ENCODE data around the gene CPT1A.

CPT1A gene

GRCh38 chr11:68854273-68854958, 12.7 kb upstream of the CPT1A start:
- in situ Hi-C loops (cut with MboI; ENCODE audit: low sequenced_read_pairs, unreplicated experiment), result no loop called here
- TF ChIP-seq CTCF (IDR thresholded peaks at IDR 0.05; ENCODE audit: borderline replicate concordance, control extremely low read depth, extremely low read depth, insufficient read depth, missing control alignments), result no peak
- no peak for DNase-seq (ENCODE audit: low spot score)

- in situ Hi-C loops (cut with MboI; ENCODE audit: low sequenced_read_pairs, unreplicated experiment), result no loop called here
- TF ChIP-seq CTCF (IDR thresholded peaks at IDR 0.05; ENCODE audit: borderline replicate concordance, control extremely low read depth, extremely low read depth, insufficient read depth, missing control alignments), result no peak
- no peak for DNase-seq (ENCODE audit: low spot score)
These were observed 10.9 kb upstream of the CPT1A start for GRCh38 chr11:68852628-68853027.

- TF ChIP-seq CTCF (IDR thresholded peaks at IDR 0.05; ENCODE audit: borderline replicate concordance, control extremely low read depth, extremely low read depth, insufficient read depth, missing control alignments), result no peak
- DNase-seq (ENCODE audit: low spot score), result no peak
- in situ Hi-C loops (cut with MboI; ENCODE audit: low sequenced_read_pairs, unreplicated experiment), result no loop called here
These were observed 6.7 kb upstream of the CPT1A start for GRCh38 chr11:68848429-68848828.

- TF ChIP-seq CTCF (IDR thresholded peaks at IDR 0.05; ENCODE audit: borderline replicate concordance, control extremely low read depth, extremely low read depth, insufficient read depth, missing control alignments), result no peak
- in situ Hi-C loops (cut with MboI; ENCODE audit: low sequenced_read_pairs, unreplicated experiment), result no loop called here
- DNase-seq (ENCODE audit: low spot score), result no peak
These were observed 5.7 kb upstream of the CPT1A start for GRCh38 chr11:68847395-68847794.

GRCh38 chr11:68845351-68846002, 3.8 kb upstream of the CPT1A start:
- in situ Hi-C loops (cut with MboI; ENCODE audit: low sequenced_read_pairs, unreplicated experiment), result no loop called here
- TF ChIP-seq CTCF (IDR thresholded peaks at IDR 0.05; ENCODE audit: borderline replicate concordance, control extremely low read depth, extremely low read depth, insufficient read depth, missing control alignments), result no peak
- no peak for DNase-seq (ENCODE audit: low spot score)

- TF ChIP-seq CTCF (IDR thresholded peaks at IDR 0.05; ENCODE audit: borderline replicate concordance, control extremely low read depth, extremely low read depth, insufficient read depth, missing control alignments), result no peak
- in situ Hi-C loops (cut with MboI; ENCODE audit: low sequenced_read_pairs, unreplicated experiment), result no loop called here
- no peak for DNase-seq (ENCODE audit: low spot score)
These were observed 3.1 kb upstream of the CPT1A start for GRCh38 chr11:68844801-68845200.
